ENCODE results near the gene OR6N2.

OR6N2 gene, protein sequence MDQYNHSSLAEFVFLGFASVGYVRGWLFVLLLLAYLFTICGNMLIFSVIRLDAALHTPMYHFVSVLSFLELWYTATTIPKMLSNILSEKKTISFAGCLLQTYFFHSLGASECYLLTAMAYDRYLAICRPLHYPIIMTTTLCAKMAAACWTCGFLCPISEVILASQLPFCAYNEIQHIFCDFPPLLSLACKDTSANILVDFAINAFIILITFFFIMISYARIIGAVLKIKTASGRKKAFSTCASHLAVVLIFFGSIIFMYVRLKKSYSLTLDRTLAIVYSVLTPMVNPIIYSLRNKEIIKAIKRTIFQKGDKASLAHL

DNA sequence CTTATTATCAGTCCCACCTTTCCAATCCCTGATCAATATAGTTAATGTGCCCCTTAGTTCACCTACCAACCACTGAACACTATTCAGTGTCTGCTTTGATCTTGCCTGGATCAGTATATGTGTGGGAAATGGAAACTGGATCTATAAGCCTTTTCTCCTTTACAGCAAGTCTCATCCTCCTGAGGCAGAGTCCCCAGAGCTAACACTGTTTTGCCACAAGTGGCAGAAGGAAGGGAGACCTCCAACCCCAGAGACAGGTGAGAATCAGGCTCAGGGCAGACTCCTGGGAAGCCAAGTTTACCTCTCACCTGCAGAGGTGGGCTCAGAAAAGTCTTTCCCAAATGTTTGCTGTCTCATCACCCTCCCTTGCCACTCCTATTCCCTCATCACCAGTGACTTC is at the start of gene OR6N2:
OR6N2 (minus strand) TSS at position 101 of the 400 bp plus-strand sequence. CDS start 3,569 bp downstream, outside the sequence.
- DNase-seq (ENCODE audit: low read depth) = no peak

DNA sequence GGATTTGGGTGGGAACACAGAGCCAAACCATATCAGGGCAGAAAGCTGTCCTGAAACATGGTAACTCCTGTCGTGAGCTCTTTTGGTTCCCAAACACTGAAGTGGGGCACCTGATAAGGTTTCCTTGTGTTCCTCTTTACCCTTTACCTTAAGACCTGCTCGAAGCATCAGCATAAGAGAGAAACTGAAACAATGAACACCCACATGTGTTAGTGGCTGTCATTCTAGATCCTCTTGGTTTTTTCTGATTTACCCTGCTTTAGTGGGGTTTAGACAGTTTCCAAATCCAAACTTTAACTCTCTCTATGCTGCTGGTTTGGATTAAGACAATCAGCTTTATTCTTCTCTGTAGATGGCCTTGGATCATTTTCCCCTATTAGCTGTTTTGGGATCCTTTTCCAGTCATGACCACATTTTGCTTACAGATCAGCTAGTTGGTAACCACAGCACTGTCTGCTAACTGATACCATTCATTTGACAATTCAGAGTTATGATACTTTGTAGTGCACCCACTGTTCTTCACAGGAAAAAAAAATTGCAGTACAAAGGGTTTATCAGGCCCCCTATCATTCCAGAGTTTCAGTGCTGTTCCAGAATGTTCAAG is 49.2 kb upstream of the OR6N2 start:
- DNase-seq (ENCODE audit: low read depth) = no peak

DNA sequence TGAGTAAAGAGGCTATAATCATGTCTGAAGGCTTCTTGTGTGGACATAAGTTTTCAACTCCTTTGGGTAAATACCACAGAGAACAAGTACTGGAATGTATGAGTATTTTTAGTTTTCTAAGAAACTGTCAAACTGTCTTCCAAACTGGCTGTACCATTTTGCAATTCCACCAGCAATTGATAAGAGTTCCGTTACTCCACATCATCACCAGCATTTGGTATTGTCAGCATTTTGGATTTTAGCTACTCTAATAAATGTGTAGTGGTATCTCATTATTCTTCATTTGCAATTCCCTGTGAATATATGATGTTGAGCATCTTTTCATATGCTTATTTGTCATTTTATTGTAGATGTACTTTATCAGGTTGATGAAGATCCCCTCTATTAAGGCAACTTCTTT is 40.7 kb upstream of the OR6N2 start:
- no peak for DNase-seq (ENCODE audit: low read depth)

DNA sequence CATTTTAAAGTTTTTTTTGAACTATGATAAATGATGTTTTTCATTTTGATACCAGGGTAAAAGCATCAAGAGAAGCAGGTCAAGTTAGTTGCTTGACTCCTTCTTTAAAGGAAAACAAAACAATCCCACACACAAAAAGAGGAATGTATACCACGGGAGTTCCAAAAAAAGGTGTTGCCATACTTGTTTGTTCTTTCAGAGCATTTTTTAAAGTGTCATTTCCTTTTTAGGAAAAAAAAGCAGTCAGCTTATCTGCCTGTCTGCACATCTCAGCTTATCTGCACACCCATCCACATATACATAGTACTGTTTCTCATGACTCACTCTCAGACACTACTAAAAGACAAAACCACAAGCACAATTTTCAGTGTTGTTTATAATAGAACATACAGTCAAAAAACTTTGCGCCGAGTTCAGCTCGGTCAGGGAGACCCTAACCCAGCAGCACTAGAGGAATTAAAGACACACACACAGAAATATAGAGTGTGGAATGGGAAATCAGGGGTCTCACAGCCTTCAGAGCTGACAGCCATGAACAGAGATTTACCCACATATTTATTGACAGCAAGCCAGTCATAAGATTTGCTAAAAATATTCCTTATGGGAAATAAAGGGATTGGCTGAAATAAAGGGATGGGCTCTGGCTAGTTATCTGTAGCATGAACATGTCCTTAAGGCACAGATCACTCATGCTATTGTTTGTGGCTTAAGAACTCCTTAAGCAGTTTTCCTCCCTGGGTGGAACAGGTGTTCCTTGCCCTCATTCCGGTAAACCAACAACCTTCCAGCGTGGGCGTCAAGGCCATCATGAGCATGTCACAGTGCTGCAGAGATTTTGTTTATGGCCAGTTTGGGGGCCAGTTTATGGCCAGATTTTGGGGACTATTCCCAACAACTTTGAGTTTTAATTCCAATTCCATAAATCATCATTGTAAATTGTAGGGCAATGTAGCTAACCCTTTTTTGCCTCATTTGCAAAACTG is 38.7 kb upstream of the OR6N2 start:
- DNase-seq (ENCODE audit: low read depth) = no peak

DNA sequence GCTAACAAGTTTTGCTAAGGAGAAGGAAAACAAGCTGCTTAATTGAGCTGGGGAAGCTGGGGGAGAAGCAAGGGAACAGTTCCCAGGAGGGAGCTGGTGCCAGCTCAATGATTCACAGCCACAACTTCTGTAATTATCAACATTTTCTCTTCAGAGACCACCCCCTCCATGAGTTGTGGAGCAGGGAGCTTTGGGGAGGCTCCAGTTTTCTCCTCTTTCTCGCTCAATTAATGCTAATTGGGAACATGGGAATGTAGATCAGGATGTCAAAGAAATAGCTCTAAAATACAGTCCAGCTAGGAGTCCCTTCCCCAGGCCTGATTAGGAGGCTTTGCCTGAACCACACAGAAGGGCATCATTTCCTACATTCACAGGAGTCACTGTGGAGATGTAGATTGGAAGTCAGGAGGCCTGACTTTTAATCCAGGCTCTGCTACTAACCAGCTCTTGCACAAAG is 38.0 kb upstream of the OR6N2 start:
- no peak for DNase-seq (ENCODE audit: low read depth)

DNA sequence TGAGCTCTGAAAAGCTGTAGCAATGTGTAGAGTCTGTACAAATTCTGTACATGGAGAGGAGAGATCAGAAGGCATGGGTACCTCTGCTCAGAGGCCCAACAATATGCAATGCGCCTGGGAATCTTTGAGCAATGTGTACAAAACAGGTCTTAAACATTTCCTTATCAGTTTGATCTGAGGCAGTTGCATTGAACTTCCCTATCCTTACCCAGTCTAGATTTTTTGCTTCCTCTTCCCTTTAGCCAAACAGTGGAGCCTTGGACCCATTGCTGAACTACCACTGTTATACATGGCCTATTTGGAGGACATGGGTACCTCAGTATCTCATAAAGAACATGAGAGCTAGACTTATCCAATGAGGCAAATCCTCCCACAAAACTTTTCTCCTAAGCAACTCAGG is 37.6 kb upstream of the OR6N2 start:
- DNase-seq (ENCODE audit: low read depth) = no peak

DNA sequence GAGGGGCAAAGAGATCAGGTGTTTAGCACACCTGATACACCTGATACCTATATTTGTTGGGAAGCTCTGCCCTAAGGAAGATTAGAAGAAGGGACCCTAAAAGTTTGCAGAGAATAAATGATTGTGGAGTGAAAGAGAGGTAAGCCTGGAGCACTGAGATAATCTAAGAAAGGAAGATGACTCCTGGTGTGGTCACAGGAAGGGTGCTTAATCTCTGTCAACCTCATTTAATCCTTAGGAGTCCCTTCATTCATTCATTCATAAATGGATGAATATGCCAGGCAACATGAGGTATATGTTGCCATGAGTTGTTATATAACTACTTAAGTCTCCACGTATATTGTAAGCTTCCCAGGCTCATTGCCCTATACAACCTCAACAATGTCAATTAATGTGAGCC is 34.0 kb upstream of the OR6N2 start:
- DNase-seq (ENCODE audit: low read depth) = no peak

DNA sequence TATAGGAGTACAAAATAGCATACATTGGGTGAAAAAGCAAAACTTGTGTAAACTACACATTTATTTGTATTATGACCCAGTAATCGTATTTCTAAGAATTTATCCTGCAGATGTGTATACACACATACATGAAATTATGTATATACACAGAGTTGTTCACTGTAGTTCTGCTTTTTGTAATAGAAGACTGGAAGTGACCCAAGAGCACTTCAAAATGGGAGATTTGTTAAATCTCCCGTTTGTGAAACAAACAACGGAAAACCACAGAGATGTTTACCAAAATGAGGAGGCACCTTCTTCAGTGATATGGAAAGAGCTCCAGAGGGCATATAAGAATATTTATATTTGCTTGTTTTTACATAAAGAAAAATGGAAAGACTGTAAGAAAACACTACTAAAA is 32.2 kb upstream of the OR6N2 start:
- no peak for DNase-seq (ENCODE audit: low read depth)

DNA sequence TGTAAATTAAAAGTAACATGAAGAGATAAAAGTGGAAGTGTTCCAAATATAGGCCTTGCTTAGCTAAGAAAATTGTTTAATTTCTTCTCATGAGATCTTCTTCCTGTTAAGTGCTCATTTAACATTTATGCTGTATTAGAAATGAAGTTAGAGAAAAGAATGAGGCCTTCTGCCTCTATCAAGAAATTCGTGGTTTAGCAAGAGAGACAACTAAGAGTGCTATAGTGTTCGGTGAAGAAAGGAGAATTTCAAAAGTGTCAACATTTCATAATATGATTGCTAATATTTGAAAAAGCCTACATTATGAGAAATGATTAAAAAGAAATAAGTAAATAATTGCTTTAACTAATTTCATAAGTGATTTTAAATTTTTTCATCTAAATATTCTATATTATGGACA is 31.3 kb upstream of the OR6N2 start:
- DNase-seq (ENCODE audit: low read depth) = no peak

DNA sequence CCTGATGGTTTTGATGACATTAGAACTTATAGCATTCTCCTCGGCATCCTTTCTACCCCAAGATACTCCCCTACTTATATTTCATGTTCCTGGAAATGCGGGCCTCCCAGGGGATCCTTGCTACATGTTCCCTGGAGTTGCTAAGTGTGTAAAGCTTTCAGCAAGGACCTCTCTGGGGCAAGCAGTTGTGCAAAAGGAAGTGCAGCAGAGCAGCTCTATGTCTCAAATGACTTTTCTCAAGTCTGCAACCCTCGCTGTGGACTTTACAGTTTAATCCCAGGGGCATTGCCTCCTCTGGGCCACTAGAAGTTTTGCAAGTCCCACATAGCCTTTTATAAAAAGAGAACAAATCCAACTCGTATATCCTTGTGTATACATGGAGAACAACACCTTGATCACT is 29.3 kb upstream of the OR6N2 start:
- DNase-seq (ENCODE audit: low read depth) = no peak

DNA sequence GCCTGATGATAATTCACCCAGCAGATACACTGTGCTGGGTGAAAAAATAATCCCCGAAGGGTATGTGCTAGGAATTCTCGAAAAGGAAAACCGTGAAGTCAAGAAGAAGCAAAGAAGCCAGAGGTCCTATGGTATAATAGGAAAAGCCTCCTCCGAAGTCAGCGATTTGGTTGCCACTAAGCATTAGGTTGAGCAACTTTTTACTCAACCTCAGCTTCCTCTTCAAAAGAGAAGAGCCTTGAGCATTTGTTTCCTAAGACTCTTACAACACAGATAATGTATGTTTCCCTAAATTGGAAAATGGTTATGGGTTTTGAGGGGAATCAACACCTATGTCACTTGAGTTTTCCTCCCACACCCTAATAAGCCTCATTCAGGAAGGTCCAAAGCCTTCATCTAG is 28.9 kb upstream of the OR6N2 start:
- no peak for DNase-seq (ENCODE audit: low read depth)

DNA sequence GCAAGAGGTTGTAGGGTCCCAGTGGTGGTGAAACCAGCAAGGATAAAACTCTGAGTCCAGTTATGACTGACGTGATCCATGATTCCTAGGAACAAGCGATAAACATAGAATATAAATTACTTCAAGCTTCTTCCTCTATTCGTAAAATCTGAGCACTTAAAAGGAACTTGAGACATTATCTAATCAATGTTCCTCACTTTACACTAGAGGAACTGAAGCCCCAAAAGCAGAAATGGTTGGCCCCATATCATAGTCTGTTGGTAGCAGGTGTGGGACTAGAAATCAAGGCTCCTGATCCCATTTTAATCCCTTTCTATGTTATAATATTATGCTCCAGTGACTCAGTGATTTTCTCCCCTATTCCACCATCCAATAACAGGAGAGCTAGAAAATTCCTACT is 28.3 kb upstream of the OR6N2 start:
- no peak for DNase-seq (ENCODE audit: low read depth)

DNA sequence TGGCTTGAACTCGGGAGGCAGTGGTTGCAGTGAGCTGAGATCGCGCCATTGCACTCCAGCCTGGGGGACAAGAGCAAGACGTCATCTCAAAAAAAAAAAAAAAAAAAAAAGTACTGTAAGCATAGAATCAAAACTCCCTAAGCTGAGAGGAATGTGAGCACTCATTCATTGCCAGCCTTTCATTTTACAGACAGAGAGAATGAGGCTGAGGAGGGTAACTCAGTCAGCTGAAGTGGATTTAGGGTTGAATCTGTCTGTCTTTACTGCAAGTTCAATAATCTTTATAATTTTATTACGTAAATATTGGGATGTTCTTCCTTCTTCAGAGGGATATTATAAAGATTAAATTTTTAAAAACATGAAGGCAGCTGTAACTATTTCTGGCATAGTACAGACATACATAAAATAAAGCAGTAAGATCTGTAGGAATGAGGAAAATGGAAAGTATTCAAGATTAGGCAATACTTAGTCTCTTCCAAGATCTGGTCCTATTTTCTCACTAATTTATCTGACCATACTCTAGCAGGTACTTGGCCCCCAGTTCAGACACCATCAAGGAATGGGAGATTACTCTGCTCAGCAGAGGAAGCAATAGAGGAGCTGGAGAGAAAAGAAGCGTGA is 26.0 kb upstream of the OR6N2 start:
- DNase-seq (ENCODE audit: low read depth) = no peak

DNA sequence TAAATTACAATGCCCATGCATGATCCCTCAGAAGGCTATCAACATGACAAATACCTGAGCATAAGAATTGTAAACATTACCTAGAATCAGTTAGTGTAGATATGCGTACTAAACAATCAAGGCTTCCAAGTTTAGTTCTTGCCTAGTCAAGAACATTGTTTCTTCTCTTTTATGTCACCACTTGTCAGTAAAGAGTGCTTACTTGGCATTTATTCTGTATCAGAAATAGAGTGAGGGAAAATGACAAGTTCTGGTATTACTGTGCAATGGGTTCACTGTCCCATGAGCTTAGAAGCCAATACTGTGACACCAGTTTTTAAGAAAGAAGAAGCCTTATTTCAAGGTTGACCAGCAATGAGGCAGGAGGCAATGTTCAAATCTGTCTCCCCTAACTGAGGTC is 22.7 kb upstream of the OR6N2 start:
- DNase-seq (ENCODE audit: low read depth) = no peak

DNA sequence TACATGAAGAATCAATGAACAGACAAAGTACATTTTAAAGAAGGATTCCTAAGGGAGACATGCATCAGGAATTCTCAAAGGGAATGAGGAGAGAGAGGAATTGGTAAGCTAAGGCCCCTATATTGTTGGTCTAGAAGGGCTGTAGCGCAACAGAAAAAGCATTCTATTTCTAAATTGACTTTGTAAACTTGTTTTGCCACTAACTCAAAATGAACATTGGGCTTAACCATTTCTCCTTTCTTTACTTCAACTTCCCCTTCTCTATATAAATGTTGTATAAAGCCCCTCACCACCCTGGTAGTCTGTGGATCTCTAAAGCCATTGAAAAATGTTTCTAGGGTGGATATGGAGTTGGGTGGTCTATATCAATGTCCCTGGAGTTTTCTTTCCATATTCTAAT is 20.4 kb upstream of the OR6N2 start:
- DNase-seq (ENCODE audit: low read depth) = no peak

DNA sequence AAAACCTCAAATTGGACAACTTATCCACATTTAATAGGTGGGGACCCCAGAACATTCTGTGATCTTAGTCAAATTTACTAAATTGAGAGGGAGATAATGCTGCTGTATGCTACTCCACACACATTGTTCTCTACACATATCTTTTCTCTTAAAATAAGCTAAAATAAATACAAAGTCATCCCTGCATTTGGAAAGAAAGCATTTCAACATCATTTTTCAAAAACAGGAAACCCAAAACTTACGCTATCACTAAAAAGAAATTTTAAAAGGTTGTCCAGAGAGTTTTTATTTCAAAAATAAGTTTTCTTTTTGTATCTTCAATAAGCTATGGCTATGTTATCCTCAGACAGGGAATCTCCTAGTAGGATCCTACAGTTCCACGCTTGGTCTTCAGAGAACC is 19.5 kb upstream of the OR6N2 start:
- DNase-seq (ENCODE audit: low read depth) = no peak

DNA sequence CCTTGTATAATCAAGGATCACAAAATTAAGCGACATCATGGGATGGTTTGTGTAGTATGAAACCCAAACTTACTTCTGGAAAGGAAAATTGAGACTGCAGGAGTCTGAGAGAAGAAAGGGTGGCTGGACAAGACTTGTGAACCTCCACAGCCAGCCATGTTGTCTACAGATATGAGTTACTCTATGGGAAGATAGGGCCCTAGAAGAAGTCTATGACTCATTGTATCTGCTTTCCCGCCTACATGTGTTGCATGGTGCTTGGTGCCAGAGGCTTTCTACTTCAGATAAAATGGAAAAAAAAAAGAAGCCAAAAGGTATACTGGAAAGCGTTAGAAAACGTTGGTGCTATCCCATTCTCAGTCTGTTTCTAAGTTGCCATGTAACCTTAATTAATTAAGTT is 18.7 kb upstream of the OR6N2 start:
- DNase-seq (ENCODE audit: low read depth) = no peak

DNA sequence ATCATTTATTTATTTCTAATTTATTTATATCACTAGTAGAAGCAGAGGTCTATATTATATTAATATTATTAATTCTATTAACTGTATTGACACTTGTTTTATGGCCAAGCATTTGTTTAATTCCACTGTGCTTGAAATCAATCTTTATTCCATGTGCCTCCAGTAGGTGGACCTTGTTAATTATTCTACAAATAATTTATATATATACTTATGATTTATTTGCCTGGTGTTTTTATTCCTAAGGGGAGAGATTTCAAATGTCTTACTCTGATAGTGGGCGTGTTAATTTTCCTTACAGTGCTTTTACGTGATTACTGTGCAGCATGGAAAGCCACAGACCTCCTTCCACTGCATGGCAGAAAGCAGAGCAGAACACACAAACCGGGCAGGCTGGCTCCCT is 17.5 kb upstream of the OR6N2 start:
- no peak for DNase-seq (ENCODE audit: low read depth)

DNA sequence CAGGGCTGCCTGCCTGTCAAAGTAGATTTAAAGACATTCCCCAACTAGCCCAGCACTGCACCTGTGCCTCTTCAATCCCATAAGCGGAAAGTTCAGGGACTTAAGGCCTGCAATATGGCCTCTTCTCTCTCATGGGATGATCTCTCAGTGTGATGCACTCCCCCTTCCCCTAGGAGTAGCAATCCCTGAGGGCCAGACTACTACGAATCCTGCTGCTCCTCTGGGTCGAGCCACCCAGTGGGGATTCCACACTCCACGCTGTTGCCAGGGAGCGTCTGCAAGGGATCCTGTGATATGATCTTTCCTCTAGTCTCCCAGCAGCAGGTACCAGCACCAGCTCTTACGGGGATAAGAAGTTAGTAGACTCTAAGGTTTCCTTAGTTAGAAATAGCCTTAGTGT is 13.2 kb upstream of the OR6N2 start:
- no peak for DNase-seq (ENCODE audit: low read depth)

DNA sequence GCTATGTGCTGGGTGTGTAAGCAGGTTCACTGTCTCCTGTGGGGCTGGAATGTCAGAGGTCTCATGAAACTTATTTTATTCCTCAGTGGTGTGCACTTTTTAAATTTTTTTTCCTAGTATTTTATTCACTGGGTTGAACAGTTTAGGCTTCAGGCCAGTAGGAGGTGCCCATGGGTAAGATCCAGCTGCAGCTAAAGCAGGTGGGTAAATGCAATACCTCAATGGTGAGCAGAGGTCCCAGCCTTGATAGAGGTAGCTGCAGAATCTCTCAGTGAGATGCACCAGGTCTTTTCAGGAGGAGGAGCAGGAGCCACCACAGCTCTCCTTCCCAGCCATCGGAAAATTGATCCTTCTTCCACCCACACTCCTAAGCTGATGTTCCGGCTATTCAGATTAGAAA is 12.6 kb upstream of the OR6N2 start:
- DNase-seq (ENCODE audit: low read depth) = no peak

DNA sequence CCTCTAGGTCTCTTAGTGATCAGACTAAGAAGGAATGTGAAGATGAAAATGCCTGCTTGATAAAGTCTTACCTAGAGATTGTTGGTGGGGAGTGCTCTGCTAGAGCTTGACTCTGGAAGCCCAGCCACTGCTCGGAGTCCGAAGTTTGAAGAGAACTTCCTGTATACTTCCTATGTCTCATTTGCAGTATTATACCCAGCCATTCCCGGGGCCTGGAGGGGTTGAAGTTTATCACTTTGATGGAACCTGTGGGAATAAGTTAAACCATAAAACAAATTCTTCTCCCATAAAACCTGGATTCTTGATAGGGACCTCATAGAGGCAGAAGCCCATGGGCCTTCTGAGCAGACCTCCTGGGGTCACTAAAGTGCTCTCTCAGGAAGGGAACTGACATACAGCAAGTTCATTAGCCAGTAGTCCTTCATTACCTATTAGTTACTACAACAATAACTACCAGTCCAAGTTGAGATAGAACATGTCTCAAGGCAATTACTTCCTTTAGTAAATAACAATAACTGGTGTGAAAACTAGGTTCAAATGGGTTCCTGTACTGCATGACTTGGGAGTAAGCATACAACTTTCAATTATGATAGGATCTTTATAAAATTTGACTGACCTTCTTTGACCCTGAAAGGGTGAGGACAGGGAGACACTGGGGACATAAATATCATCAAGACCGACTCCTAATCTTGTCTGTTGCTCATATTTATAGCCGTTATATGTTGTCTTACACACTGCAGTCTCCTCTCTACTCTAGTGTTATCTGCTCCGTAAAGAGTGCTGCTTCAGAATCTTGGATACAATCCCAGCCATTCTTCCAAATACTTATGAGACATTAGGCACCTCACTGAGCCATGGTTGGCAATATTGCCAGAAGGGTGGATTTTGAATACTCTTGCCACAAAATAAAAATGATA is 8.8 kb downstream of the OR6N2 start, which contains the start of gene OR6N1:
OR6N1 (minus strand) TSS at position 246 of the 917 bp plus-strand sequence. CDS start 5,513 bp downstream, outside the sequence.
- DNase-seq (ENCODE audit: low read depth) = no peak

Data from stimulated activated CD8-positive, alpha-beta memory T cell treated with anti-CD3 and anti-CD28 coated beads, Interleukin-15, amount 100 ng/mL, for 24 hours (primary cell).